HL-60/S4 (cell line): Measurements from ENCODE around the gene MGAT4A.

Experiments used
- in situ Hi-C: fragments of 300-500 bp; cut with MboI; formaldehyde crosslinking; loops from 2 replicates; pipeline ENCODE4 v1.14.3; 2022; ENCODE audit warnings: low sequenced_read_pairs

MGAT4A gene

DNA sequence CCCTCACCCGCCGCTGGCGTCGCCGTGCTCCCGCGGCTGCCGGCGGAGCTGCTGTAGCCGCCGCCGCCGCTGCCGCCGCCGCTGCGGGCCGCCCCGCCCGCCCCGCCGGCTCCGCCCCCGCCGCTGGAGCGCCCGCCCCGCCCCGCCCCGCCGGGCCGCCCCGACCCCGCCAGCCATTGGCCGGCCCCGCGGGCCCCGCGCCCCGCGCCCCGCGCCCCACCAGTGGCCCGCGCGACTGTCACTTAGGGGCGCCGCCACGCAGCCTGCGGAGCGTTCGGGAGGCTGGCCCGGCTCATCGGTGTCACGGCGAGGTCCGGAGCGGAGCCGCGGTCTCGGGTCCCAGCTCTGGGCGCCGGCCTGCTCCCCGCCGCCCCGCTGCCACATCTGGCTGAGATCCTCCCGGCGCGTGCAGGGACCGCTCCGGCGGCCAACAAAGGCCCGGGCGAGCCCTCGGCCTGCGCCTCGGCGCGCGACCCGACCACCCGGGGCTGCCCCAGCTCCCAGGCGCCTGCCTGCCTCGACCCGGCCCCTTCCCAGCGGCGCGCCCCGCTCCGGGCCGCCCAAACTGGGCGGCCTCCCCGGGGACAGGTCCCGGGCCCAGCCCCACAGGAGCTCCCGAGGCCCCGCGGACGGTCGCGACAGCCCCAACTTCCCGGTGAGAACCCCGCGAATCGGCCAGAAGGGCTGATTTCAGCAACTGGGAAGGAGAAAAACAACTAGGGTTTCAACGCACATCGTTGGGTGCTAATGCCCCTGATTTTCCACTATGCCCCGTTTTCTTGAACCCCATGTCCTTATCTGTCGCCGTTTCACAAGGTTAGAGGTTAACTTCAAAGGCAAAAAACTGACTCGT, at the start of gene MGAT4A:
Gene MGAT4A (minus strand): TSS at position 92 of the 853 bp plus-strand sequence. CDS start 4,800 bp downstream, outside the sequence.
- in situ Hi-C loops, result no loop called here

DNA sequence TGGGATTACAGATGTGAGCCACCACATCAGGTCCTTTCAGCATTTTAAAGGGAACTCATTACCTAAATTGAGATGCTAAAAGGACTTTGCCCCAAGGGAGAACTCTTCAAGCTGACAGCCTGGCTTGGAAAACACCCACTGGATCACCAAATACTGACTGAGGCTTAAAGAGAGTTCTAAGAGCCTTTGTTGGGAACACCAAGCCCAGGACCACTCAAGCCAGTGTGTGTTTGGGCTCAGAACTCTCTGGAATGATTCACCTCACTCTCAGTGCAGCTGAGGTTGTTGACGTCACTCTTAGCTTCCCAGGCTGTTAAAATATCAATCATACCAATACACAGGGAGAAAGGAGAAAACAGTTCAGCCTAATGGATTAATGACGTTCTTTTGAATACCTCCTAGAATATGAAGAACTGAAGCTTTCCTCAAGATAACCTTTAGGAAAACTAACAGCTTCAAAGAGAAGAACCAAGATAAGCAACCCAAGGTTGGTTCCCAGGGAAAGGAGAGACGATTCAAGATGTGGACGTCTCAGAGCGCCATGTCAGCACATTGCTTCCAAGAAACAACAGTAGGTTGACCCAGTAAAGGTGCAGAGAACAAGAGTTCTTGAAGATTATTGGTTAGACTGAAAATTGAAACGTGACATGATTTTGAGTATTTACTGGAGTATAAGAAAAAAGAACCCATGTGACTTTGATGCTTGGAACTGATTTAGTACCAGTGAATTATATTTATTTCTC, 48.0 kb upstream of the MGAT4A start:
- in situ Hi-C loops, result no loop called here

DNA sequence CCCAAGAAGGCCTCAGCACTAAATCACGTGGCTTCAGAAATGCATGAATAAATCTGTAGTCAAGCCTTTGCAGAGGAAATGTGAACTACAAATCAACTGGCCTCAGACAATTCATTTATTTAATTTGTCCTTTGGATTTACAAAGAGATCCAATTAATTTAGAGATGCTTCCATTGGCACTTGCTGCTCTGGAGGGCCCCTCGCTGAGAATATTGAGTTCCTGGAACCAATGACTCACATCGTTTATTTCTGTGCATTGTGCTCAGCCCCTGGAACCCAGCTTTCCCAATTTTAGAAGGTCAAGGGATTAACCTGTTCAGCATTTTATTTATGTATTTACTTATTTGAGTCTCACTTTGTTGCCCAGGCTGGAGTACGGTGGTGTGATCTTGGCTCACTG, 47.2 kb upstream of the MGAT4A start:
- in situ Hi-C loops, result no loop called here

DNA sequence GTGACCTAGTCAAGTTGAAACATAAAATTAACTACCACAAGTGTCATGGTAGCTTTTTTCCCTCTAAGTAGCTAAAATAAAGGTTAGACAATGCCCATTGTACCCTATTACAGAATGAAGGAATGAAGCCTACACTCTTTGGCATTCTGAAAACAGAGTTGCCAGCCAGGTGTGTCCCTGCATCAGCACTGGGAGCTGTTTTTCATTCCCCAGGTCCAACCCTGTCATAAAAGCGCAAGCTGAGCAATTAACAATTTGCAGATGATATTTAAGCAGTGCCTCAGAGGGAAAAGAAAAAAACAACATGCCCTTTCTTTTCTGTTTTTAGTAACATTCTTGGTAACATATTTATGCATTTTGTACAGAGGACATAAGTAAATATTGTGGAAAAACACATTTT, 46.8 kb upstream of the MGAT4A start:
- in situ Hi-C loops, result no loop called here

DNA sequence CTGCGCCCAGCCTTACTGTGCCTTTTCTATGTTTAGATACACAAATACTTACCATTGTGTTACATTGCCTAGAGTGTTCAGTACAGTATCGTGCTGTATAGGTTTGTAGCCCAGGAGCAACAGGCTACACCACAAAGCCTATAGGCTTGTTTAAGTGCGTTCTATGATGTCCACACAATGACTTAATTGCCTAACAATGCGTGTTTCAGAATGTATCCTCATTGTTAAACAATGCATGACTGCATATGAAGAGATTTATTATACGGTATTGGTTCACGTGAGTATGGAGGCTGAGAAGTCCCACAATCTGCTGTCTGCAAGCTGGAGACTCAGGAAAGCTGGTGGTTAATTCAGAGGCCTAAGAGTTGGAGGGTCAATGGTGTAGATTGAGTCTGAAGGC, 46.1 kb upstream of the MGAT4A start:
- in situ Hi-C loops, result no loop called here

DNA sequence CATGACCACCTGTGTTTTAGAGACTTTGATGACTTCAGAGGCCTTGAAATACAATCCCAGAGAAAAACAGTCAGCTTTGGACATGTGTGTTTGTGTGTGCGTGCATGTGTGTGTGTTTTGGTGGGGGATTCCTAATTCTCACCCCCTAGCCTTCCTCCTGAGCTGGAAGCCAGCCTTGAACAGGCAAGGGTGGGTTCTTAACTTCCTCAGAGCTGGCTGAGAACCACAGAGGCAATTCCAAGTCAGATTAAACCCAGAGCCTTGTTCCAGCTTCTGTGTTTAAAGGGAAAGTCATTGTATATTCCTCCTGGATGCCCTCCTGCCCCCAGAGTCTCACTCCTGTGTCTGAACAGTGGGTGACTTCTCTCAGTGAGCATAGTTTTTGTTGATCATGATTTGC, 45.2 kb upstream of the MGAT4A start:
- in situ Hi-C loops, result no loop called here

DNA sequence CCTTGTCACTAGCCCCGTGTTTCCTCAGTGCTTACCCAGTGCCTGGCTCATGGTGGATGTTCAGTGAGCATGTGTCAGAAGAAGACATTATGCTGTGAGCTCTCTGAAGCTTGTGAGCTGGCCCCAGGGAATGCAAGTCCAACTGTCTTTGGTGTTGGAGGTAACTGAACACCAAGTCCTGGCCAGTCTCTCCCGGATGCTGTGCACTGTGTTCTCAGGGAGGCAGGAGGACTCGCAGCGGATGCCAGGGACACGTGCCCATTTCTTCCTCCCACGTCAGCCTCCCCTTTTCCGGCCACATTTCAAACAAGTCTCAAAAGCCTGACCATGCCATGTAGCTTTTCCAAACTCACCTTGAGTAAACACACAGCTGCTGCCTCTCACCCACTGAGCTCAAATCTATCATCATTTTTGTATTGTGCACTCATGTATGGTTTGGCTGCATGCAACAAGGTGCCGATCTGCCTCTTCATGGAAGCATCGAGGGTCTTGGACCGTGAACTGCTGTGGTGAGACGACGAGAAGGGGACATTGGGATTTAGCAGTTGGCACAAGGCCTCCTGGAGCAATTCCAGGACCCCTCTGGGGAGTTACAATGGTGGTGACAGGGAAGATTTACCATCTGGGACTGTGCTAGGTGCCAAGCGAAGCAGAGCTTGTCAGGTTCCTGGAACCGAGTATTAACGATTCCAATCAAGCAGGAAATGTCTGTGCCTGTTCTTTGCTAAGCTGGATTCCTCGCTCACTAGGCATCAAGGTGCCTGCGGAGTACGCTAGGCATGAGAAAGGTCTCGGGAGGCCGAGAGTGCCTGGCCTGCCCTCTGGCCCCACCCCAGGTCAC, 44.4 kb upstream of the MGAT4A start:
- in situ Hi-C loops, result no loop called here

DNA sequence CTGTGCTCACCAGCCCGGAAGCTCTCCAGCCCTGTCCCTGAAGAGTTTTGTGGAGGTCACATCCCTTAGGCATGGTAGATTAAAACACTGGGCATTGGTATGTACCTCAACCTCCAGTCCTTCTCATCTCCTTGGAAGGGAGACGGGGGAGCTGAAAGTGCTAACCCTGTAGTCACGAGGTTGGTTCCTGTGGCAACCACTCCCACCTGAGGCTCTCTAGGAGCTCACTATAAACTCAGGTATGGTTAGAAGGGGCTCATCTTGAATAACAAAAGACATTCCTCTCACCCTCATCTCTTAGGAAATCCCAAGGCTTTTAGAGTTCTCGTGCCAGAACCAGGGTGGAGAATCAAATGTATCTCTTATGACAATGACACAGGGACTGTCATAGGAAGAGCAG, 43.0 kb upstream of the MGAT4A start:
- in situ Hi-C loops, result no loop called here

DNA sequence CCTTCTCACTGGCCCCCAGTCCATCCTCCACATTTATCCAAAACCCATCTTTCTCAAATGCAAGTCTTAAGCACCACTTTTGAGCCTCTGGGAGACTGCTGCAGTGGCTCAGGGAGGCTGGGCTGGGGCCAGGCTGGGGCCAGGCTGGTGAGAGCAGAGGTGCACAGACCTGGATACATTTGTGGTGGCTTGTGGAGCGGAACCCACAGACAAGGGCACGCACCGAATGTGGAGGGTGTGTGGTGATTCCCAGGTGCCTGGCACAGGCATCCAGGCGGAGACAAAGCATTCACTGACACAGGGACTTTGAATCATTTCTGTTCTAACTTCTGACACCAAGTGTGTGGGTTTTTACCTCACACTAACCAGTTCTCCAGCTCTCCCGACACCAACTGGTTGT, 42.2 kb upstream of the MGAT4A start:
- in situ Hi-C loops, result no loop called here

DNA sequence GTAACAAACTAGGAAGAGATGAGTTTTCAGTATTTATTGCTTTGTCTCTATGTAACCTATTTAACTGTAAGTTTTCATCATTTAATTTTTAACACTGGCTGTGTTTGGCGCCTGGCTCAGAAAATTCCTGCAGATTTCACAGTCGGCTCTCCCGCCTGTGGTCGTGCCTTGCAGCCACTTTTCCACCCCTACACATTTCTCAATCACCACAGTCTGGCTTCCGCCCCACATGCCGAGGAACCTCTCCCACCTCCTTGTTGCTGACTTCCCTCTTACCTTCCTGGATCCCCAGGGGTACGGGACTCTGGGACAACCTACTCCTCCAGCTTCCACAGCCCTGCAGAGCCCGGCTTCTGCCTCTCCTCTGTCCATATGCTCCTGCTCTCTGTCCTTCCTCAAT, 41.6 kb upstream of the MGAT4A start:
- in situ Hi-C loops, result no loop called here

DNA sequence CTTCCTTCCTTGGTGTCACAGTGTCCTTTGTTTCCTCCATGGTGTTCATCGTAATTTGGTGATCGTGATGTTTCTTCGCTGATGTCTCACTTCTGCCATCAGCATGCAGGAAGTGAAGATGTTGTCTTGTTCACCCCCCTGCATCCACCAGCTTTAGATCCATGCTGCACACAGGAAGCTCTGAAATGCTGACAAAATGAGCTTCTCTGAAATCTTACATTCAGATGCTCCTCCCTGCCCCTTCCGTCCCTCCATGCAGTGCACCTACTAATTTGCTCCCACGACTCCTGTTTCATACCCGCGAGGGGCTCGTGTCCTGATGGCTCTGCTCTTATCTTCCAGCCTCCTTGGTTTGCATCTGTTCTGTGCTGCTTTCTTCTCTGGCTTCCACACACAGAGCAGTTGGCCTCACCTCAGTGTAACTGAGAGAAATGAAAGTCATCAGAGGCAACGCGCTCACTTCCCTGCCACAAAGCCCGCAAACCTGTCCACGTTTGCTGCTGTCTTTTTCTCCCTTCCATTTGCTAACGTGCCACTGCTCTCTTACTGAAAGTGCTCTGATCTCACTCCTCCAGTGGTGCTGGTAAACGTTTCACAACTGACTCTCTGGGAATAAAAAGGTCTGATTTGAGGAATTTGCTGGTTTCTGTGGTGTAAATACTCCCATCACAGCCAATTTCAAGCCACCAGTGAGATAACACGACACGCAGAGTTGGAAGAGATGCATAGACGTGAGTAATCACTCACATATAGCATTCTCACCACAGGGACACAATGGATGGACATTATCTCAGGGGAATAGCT, 41.0 kb upstream of the MGAT4A start:
- in situ Hi-C loops, result no loop called here

DNA sequence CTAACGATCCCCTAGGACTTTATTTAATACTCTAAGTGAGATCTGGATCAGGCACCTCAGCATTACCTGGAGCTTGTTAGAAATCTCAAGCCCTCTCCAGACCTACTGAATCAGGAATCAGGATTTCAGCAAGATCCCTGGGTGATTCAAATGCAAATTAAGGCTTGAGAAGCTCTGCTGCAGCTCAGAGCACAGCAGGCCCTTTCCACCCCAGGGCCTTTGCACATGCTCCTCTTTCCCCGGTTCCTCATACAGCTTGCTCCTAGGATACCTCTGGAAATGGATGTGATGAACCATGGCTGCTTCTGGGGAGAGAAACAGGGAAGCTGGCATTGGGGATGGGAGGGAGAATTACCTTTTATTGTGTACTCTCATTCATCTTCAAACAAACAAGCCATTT, 40.3 kb upstream of the MGAT4A start:
- in situ Hi-C loops, result no loop called here

DNA sequence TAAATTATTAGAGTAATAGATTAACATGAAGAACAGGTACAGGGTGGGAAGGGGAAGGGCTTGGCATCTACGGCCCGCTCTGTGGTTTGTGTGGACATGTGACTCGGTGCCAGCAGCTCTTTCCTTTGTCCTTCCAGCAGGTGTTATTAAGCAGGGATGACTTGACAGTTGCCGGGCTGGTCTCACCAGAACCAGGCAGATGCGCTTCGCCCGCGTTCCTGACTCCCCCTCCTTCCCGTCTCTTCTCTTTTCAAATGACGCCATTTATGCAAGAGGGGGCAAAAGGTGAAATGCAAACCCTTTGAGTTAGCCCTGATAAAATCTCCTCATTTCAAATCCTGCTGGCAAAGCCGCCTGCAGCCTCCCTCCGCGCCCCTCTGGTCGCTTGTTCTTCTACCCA, 38.9 kb upstream of the MGAT4A start:
- in situ Hi-C loops, result no loop called here

DNA sequence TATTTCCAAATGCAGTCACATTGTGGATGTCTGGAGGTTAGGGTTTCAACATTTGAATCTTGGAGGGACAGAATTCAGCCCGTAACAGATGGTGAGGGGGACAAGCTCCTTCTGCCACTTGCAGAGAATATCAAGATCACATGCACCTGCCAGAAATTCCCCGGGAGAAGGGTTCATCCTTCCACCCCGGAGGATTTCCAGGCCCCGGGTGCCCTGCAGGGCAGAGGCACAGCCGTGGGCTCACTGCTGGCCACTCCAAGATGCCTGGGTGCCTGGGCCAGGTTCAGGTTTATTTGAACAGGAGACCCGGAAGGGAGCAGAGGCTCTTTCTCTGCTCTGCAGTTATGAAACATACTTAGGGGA, 38.2 kb upstream of the MGAT4A start:
- in situ Hi-C loops, result no loop called here

DNA sequence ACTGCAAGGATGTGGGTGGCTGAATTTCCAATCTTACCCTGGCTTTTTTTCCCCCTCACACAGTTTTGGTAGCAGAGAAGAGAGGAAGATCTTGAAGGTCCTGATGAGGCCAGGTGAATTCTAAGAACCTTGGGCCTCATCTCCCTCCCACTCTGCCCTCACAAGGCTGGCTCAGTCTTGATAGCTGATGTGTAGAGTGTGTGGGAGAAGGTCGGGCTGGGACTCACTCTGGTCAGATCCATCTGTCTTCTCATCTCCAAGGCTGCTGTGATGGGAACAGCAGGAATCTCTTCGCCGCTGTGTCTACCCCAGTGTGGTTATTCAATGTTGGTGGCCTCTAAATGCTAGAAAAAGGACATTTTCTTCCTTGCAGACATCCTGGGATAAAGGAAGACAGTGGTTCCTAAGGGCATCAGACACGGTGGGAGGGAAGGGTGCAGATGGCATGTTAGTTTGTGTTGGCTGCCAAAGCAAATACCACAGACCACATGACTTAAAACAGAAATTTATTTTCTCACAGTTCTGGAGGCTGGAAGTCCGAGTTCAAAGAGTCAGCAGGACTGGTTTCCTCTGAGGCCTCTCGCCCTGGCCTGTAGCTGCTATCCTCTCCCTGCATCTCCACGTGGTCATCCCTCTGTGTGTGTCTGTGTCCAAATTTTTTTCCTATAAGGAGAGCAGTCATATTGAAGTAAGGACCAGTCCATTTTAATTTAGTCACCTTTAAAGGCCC, 37.6 kb upstream of the MGAT4A start:
- in situ Hi-C loops, result no loop called here

DNA sequence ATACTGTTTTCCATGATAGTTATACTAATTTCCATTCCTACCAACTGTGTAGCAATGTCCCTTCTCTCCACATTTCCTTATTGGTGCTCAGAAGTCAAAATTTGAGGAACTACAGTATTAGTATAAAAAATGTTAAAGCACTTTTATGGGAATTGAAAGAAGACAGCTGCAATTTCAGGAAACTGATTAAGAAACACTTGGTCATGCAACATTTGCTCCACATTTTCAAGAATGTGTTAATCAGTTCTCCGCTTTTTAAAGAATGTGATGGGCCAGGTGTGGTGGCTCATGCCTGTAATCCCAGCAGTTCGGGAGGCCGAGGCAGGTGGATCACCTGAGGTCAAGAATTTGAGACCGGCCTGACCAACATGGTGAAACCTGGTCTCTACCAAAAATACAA, 33.6 kb upstream of the MGAT4A start:
- in situ Hi-C loops, result no loop called here

DNA sequence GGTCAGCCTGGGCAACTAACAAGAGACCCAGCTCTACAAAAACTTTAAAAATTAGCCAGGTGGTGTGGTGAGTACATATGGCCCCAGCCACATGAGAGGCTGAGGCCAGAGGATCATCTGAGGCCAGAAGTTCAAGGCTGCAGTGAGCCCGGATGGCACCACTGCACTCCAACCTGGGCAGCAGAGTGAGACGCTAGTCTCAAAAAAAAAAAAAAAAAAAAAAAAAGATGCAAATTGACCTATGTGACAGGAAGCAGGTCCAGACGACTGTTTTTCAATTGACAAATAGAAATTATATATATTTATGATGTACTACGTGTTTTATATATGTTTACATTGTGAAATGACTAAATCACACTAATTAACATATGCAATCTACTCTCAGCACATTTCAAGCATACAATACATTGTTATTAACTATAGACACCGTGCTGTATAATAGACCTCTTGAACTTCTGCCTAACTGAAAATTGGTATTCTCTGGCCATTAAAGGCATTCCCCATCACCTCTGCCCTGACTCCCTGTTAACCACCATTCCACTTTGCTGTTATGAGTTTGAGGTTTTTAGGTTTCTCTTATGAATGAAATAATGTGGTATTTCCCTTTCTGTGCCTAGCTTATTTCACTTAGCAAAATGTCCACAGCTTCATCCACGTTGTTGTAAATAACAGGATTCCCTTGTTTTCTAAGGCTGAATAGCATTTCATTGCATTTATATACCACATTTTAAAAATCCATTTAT, 32.4 kb upstream of the MGAT4A start:
- in situ Hi-C loops, result no loop called here

DNA sequence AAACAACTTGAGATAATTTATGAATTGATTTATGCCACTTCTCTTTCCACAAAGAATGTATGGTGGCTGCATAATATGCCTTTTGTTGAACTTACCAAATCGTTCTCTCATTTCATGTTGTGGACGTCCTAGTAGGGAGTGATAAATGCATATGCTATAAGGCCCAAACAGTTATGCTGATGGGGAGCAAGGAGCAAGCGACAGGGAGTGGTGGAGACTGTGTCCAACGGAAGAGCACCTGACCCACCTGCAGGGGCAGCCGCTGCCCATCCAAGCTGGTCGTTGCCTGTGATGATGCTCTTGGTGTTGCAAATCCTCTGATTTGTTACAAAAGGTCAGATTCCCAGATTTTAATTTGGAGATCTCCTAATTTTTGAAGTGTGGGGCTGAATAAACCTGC, 31.0 kb upstream of the MGAT4A start:
- in situ Hi-C loops, result no loop called here

DNA sequence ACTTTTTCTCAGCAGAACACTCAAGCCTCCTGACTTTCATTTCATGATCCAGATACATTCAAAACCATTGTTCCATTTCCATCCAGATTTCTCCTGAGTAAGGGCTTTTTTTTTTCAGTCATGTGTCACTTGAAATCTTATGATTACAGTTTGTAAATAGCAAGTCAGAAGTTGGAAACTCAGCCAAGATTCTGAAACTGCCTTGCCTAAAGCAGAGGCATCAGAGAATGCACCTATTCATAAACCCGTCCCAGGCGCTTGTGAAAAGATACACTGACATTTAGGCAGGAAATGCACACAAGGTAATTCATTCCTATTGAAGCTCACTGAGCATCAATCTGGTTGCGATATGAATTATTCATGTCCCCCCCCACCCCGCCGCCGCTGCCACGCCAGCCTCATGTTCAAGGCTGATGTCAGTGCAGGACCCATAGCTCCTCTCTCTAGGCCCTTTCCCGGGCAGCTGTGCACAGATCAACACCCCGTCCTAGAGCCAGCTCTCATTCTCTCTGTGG, 30.4 kb upstream of the MGAT4A start:
- in situ Hi-C loops, result no loop called here
